Femur (tissue), 1 donor: ENCODE results near the gene HDC.

ENCODE experiments used
- DNase-seq: peaks from one replicate; pipeline ENCODE4 v3.0.0-alpha.2; 2017

Gene HDC

DNA sequence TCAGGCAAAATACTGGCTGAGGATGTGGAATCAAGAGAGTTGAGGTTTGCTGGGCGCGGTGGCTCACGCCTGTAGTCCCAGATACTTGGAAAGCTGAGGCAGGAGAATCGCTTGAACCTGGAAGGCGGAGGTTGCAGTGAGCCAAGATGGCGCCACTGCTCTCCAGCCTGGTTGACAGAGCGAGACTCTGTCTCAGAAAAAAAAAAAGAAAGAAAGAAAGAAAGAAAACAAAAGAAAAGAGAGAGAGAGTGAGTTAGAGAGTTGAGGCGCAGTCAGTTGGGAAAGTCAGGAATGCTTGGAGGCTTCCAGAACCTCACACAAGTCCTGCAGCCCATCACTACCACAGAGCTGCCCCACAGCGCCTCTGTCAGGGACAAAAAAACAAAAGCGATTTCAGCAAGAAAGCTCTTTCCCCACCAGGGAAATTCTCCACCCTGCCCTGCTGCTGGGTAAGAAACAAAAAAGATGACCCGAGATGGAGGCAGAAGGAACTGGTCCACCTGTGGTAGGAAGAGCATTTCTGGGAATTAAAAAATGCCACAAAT lies 13.8 kb downstream of the HDC start:
- no peak for DNase-seq

GRCh38 chr15:50250760-50251394 lies 14.6 kb downstream of the HDC start:
- no peak for DNase-seq

GRCh38 chr15:50249704-50250103 lies 15.8 kb downstream of the HDC start:
- no peak for DNase-seq

GRCh38 chr15:50248994-50249582 lies 16.4 kb downstream of the HDC start:
- DNase-seq: no peak

GRCh38 chr15:50247819-50248655 lies 17.5 kb downstream of the HDC start:
- no peak for DNase-seq

DNA sequence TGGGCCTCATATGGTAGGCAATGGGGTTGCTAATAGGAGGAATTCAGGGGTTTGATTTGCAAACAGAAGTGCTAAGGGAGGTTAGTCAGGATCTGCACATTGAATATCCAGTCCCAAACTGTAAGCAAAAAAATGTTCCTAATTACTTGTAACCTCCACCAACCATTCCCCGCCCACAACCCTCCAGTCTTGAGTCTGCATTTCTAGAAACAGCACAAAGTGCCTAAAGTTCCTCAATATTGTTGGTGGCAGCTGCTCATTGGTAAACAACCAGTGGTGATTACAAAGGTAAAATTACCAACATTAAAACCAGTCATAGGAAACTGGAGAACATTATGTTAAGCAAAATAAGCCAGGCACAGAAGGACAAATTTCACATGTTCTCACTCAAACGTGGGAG lies 18.9 kb downstream of the HDC start:
- DNase-seq: no peak

DNA sequence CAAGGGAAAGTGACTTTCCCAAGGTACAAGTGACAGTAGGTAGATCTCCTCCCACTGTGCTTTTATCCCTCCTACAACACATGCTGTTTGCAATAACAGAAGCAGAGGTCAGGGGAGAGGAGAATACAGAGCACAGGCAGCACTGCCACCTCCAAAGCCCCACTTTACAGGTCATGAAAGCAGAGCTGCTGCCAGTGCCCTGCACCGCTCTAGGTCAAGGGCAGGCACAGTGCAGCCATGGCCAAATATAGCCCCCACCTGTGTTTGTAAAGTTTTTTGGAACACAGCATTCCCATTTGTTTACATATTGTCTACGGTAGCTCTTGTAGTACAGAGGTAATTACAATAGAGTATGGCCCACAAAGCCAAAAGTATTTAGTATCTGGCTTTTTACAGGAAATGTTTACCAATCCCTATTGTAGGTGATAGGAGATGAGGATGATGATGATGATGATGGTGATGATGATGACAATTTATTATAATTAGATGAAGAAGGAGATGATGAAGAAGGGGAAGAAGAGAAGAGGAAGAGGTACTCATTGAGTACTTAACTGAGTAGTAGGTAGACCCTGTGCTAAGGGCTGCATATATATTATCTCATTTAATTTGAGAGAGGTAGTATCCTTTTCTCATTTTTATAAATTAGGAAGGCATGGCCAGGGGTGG lies 20.4 kb downstream of the HDC start:
- DNase-seq: no peak

DNA sequence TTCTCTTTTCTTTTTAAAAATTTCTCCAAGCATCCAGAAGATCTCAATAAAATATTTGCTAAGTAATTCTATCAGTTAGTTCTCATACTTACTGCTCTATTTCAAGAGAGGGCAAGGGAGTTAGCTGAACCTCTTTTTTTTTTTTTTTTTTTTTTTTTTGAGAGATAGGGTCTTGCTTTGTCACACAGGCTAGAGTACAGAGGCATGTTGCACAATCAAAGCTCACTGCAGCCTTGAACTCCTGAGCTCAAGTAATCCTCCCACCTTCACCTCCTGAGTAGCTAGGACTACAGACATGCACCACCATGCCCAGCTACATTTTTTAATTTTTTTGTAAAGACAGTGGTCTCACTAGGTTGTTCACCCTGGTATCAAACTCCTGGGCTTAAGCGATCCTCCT lies 21.4 kb downstream of the HDC start:
- no peak for DNase-seq

DNA sequence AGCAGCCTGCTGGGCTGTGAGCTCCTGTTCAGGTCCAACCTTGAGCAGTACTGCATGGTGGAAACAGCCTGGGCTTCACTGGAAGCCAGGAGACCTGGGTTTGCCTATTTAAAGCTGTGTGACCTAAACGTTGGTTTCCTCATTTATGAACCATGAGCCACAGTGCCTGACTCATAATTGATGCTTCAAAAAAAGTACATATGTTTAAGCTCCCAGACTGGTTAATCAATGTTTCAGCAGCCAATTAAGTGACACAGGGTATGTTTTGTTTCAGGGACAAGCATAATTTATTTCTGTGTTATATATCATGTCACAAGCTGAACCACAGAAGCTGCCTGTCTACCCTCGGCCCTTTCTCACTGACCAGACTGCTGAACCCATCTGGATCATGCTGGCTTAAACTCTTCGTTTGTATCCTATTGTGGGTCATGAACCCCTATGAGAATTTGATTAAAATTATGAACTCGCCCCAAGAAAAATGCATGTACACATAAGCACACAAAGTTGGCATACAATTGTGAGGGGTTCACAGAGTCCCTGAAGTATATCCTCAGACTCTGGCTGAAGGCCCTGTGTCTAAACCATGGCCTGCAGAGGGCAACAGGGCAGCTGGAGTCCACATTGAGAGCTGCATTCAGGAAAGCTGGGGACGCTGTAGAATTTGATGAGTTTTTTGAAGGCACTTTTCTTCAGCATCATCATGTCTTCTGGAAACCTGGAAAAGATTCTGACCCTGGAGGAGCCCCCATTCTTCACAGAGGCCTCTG lies 23.7 kb downstream of the HDC start:
- DNase-seq: no peak

DNA sequence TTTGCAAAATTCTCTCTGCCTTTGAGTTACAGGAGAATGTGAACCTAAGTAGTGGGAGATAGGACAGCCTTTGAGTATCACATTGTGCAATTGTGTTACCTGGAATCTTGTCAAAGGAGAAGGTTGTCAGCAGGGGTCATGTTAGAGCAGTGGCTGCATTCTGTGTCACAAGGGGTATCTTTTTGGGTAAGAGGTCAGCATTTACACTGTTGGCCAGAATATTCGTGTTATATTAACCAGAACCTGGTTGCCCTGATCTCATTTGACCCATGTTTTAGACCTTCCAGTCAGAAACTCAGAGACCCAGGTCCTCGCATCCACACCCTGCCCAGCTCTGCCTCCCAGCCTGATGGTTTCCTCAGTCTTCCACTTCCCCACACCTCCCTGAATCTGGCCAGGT lies 27.3 kb downstream of the HDC start:
- DNase-seq: no peak

DNA sequence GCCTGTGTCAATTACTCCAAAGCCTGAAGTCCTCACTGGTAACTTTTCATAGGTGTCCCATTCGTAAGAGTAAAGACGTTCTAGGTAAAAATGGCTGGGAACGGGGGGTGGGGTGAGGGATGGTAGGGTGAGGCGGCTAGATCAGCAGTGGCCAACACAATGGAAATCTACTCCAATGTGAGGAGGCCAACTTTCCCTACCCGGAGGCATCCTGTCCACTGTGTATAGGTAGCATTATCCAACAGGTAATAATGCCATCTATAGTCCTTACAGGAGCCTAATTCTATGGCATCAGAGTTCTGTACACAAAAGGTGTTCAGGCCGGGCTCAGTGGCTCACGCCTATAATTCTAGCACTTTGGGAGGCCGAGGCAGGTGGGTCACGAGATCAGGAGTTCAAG lies 29.1 kb downstream of the HDC start:
- no peak for DNase-seq

DNA sequence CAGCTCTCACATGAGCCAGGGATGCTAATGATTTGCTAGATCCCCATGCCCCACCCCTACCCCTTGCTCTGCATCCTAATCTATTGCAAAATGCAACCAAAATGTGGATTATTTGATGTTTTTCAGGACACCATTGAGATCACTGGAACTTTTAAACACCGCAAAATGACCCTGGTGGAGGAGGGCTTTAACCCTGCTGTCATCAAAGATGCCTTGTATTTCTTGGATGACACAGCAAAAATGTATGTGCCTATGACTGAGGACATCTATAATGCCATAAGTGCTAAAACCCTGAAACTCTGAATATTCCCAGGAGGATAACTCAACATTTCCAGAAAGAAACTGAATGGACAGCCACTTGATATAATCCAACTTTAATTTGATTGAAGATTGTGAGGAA lies 29.7 kb downstream of the HDC start:
- no peak for DNase-seq

GRCh38 chr15:50234764-50235163 lies 30.8 kb downstream of the HDC start:
- DNase-seq: no peak

- DNase-seq: no peak
Observed at GRCh38 chr15:50233192-50233736, 32.3 kb downstream of the HDC start.

DNA sequence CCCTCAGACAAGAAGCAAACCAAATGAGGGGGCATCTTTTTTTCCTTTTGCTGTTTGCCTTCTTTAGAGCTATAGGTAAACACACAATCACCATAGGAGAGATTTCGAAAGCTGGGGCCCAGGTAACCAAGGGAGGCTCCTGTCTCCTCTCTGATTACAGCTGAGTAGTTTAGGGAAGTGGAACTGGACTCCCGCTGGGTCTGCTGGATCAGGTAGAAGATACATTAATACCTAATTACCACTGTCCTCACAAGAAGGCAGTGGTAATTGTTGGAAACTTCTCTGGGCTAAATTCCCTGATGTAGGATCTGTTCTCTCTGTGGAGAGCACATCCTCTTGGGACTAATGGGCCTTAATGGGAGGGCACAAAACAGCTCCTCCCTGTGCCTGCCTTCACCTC lies 32.7 kb downstream of the HDC start:
- no peak for DNase-seq

DNA sequence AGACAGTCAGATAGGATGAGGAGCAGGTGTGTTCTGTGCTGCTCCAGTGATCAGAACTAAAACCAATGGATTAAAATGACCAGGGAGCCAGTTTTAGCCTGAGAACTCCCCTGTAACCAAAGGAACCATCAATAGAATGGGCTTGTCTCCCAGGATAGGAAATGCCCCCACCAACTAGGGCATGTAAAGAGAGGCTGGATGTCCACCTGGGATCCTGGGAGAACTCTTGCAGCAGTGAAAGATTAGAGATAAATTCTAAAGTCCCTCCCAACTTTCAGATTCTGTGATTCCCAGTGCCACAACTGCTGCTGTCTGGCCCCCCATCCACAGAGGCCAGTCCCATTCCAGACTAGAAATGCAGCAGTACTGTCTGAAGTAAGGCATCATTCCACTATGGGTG lies 33.8 kb downstream of the HDC start:
- no peak for DNase-seq

- no peak for DNase-seq
Observed at GRCh38 chr15:50229336-50229735, 36.2 kb downstream of the HDC start.

DNA sequence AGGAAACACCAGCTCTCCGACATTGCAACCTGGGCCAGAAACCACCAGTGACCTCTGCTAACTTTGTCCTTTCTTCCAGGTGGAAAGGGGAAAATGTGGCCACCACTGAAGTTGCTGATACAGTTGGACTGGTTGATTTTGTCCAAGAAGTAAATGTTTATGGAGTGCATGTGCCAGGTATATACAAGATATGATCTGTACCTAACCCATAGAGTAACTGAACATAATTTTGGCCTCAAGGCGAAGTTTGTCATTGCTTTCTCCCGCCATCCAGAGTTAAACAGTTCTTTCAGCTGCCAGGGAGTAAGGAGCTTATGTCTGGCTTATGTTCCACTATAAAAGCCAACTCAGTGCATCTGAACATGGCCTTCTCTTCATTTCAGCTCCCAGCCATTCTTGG lies 36.7 kb downstream of the HDC start:
- no peak for DNase-seq

- DNase-seq: no peak
Observed at GRCh38 chr15:50227076-50227475, 38.5 kb downstream of the HDC start.

DNA sequence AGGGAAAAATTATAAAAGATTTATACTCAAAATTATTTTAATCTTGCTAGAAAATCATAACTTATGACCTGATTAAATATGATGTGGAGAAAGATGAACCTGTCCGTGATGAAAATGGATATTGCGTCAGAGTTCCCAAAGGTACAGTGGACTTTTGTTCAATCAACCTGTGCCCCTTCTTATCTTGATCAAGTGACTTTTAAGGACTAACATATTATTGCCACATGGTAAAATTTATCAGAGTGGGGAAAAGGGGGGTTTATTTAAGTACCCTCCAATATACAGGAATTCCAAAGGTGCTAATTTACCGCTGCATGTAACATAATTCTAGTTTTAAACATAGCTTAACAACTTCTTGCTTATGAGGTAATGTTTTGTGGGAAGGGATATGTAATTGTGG lies 39.6 kb downstream of the HDC start:
- DNase-seq: no peak

DNA sequence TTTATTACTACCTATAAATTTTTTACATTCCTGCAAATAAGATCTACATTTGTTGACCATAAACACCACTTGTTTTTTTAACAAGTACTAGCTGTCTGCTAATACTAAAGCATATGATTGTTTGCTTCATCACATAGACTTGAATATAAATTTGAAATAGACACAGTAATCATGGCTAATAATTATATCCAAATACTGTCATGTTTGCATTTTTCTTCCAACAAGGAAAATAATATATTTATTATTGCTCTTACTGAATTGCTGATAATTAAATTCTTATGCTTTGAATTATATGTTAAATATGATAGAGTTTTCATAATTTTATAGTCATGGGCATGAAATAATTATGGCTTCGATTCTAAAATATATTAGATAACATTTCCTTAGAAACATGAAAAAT lies 40.5 kb downstream of the HDC start:
- no peak for DNase-seq

DNA sequence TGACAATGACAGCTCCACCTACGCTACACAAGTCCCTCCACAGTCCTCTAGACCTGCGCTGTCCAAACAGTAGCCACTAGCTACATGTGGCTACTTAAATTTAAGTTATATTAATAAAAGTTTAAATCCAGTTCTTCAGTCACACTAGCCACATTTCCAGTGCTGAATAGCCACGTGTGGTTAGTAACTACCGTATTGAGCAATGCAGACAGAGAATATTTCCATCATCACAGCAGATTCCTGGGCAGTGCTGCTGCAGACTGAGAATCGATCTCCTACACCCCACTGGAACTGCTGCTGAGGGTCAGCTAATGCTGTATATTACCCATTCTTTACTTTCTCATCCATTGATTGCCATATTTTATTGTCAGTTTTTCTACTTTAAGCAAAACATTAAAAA lies 40.9 kb downstream of the HDC start:
- no peak for DNase-seq
